Middle frontal gyrus (tissue), 1 donor: Measurements from ENCODE around the gene B2M.
A peak's percentile ranks its signal among the peaks of the same experiment; 100 is the strongest.
"Not testable (repeated sequence)": the region's sequence is repeated elsewhere in the genome, so short reads cannot be mapped to it uniquely, and the experiment has no call there.

Source experiments
- DNase-seq: peaks from one replicate; pipeline ENCODE4 v3.0.0-alpha.2; 2015; ENCODE audit warnings: low spot score; ENCODE audit errors: extremely low spot score

B2M gene

GRCh38 chr15:44711096-44711742 lies at the start of gene B2M, which contains the start of gene PATL2:
TSS of gene B2M (plus strand) at chr15:44711517. CDS start at chr15:44711547, 30 bp downstream.
TSS of gene PATL2 (minus strand) at chr15:44711323. CDS start at chr15:44676490, 34,833 bp downstream.
- peak; percentile 91 for DNase-seq

GRCh38 chr15:44661576-44661975 lies 49.7 kb upstream of the B2M start:
- DNase-seq = no peak

- DNase-seq = no peak
These were observed 48.6 kb upstream of the B2M start for GRCh38 chr15:44662478-44663409.

- peak; percentile 97 for DNase-seq
These were observed 47.7 kb upstream of the B2M start, which contains the start of gene SPG11 for GRCh38 chr15:44663410-44664308. TSS of gene SPG11 (minus strand) at chr15:44663662. CDS start at chr15:44663647, 15 bp downstream.

GRCh38 chr15:44666210-44667038 lies 44.9 kb upstream of the B2M start:
- no peak for DNase-seq

- DNase-seq = no peak
These were observed 44.3 kb upstream of the B2M start for GRCh38 chr15:44667039-44667360.

- DNase-seq = no peak
These were observed 42.4 kb upstream of the B2M start for GRCh38 chr15:44668921-44669320.

- DNase-seq = no peak
These were observed 41.0 kb upstream of the B2M start for GRCh38 chr15:44670087-44670950.

- DNase-seq = no peak
These were observed 37.7 kb upstream of the B2M start for GRCh38 chr15:44673639-44674038.

- DNase-seq = no peak
These were observed 35.4 kb upstream of the B2M start for GRCh38 chr15:44675911-44676310.

- no peak for DNase-seq
These were observed 34.6 kb upstream of the B2M start for GRCh38 chr15:44676676-44677075.

GRCh38 chr15:44682211-44682610 lies 29.1 kb upstream of the B2M start:
- DNase-seq = no peak

- not testable (repeated sequence) for DNase-seq
These were observed 28.3 kb upstream of the B2M start for GRCh38 chr15:44682809-44683682.

GRCh38 chr15:44689318-44689717 lies 22.0 kb upstream of the B2M start:
- DNase-seq = not testable (repeated sequence)

GRCh38 chr15:44690245-44690644 lies 21.1 kb upstream of the B2M start:
- not testable (repeated sequence) for DNase-seq

- no peak for DNase-seq
These were observed 18.7 kb upstream of the B2M start for GRCh38 chr15:44692659-44693058.

GRCh38 chr15:44694416-44694815 lies 16.9 kb upstream of the B2M start:
- DNase-seq = no peak

GRCh38 chr15:44695294-44695693 lies 16.0 kb upstream of the B2M start:
- no peak for DNase-seq

GRCh38 chr15:44697014-44697413 lies 14.3 kb upstream of the B2M start:
- DNase-seq = no peak
